H4 (cell line): ENCODE data around the gene FHL1. TPM values are rescaled to one million over a fixed set of nuclear protein-coding genes. Genes with fewer than 3 reads are reported as not detected.
"Not testable (repeated sequence)": the region's sequence is repeated elsewhere in the genome, so short reads cannot be mapped to it uniquely, and the experiment has no call there.

Experiments
- DNase-seq: peaks from one replicate; pipeline ENCODE4 v3.0.0-alpha.2; 2015; ENCODE audit warnings: low spot score
- total RNA-seq: library from RNA; depleted of rRNA; stranded (reverse); fragments of >200 nt; shearing (Covaris generic); gene quantifications from 2 replicates; pipeline ENCODE4 v1.2.3, GENCODE V29; 2014

The FHL1 gene
- total RNA-seq, 1 experiment from 2014 or later: 149 TPM

- DNase-seq: no peak
Measured at GRCh38 chrX:136146614-136147314, 569 bp upstream of the FHL1 start.

DNA sequence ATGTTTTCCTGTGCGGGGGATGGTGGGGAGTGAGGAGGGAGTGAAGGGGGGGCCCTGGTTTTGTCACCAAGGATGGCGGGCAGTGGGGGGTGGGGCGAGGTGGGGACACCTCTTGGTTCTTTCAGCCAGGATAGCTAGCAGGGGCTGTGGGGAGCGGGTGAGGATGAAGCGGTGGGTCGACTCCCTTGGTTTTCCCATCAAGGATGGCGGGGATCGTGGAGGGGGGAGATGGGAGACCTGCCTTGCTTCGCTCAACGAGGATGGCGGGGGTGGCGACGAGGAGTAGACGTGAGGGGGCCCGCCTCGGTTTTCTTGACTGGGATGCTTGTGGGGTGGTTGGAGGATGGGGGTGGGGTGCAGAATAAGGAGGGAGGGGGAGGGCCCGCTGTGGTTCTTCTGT is 643 bp downstream of the FHL1 start:
- DNase-seq: no peak

DNA sequence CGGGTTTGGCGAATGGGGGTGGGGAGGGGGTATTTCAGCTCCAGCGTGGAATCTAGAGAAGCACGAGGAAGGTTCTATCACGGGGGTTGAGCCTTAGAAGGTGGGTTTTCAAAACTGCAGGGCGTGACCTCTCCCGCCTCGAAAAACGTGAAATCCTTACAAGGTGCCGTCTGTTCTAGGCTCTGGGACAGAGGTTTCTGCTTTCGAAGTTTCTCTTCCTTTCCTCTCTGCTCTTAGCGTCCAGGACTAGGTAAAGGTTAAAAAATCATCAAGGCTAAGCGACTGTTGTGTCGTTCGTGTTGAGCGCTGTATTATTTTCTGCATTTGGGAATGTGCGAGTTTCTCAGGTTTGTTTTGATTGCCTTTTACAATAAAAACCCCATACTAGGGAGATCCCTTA is 1.1 kb downstream of the FHL1 start:
- DNase-seq: no peak

- no peak for DNase-seq
Measured at GRCh38 chrX:136154998-136155397, 7.7 kb downstream of the FHL1 start.

GRCh38 chrX:136156560-136157117 is 9.3 kb downstream of the FHL1 start:
- DNase-seq: no peak

DNA sequence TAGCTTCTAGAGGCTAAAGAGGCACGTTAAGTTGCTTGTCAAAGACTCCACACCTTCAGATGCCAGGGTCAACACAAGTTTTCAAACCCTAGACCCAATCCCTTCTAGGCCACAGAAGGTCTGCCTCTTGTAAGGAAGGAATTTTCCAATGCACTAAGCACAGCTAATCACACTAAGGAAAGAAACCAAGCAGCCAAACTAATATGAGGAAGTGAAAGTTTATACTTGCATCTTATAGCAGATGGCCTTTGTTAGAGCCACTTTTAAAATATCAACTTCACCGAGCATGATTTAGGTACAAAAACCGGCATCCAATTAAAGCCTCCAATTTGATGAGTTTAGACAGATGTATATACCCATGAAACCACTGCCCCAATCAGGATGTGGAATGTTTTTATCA is 9.9 kb downstream of the FHL1 start:
- no peak for DNase-seq

GRCh38 chrX:136158685-136159084 is 11.4 kb downstream of the FHL1 start:
- no peak for DNase-seq

- DNase-seq: peak; percentile 17
Measured at GRCh38 chrX:136159611-136160025, 12.3 kb downstream of the FHL1 start.

DNA sequence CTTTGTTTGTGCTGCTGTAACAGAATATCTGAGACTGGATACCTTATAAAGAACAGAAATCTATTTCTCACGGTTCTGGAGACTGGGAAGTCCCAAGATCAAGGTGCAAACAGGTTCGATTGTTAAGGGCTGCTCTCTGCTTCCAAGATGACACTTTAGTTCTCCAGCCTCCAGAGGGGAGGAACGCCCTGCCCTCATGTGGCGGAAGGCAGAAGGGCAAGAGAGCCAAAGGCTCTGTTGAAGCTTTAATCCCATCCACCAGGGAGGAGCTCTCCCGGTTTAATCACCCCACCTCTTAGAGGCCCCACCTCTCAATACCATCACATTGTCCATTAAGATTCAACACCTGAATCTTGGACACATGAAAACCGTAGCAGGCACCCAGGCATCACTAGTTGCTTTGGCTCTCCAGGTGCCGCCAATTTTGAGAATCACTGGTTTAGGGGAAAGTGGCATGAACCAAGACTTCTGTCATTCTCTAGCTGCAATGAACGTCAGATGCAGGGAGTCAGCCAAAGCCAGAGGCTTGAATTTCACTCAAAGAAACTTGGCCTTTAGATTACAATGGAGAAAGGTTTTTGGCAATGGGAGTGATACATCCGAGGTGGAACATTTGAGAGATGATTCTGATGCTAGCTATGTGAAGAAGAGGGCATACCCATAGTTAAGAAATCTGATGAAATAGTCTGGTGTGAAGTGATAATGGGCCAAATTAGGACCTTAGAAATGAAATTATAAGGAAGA is 15.7 kb downstream of the FHL1 start:
- peak; percentile 60 for DNase-seq

DNA sequence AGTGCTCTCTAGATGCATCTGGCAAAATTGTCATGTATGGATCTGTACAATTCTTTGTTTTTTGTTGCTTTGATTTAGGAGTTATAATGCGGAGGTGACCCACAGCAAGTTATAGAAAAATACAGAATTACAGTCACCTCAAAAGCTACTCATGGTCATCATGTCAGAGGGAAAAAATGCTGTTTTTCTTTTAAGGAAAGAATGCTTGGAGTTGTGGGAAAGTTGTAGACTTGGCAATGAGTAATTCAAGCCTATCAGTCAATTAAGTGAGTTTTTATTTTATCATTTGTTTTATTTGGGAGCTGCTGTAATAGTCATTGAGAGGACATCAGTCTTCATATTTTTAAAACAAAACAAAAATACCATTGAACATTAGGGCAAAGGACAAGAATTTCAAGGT is 16.4 kb downstream of the FHL1 start:
- DNase-seq: no peak

GRCh38 chrX:136165406-136165805 is 18.1 kb downstream of the FHL1 start:
- no peak for DNase-seq

DNA sequence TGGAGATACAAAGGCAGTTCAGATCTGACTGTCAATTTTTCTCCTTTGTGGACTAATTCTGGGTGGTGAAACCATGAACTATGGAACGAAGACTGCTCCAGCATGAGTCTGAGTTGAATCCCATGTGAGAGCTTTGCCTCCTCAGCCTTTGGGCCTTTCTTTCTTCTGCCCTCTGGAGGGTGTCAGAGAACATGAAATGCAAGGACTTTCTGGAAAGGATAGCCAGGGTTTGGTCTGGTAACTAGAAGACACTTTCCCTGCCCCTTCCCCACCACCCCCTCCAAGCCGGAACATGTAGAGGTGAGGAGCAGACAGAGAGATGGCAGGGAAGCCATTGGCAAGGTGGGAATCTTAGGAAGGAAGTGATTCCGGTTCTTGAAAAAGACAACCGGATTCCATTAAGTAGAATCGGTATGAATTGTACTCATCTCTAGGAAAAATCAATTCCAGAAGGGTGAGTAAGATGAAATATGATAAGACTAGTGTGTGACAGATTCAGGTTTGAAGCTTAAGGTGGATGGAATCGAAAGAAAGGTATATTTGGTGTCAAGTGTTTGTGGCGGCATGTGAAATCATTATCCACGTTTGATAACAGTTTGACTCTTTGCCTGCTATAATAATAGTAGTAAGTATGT is 19.0 kb downstream of the FHL1 start:
- DNase-seq: peak; percentile 14

- DNase-seq: not testable (repeated sequence)
Measured at GRCh38 chrX:136167989-136168388, 20.7 kb downstream of the FHL1 start.

- peak; percentile 89 for DNase-seq
Measured at GRCh38 chrX:136168929-136169735, 21.8 kb downstream of the FHL1 start.

GRCh38 chrX:136170139-136170800 is 22.9 kb downstream of the FHL1 start:
- peak; percentile 23 for DNase-seq

DNA sequence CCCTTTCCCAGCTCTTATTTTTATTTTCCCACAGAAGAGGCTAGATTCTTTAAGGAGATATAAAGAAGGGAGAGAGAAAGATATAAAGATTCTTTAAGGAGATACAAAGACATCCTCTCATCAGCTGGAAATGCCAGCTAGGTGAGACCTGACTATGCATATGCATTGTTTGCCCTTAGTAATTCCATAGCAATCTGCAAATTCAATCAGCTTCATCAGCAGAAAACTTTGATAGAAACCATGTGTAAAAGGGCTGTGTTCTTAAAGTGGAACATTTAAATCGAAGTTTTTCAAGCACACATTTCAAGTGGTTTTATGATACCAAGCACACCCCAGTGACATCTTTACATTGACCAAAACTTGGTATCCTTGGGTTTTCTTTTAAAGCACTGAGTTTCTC is 24.1 kb downstream of the FHL1 start:
- DNase-seq: no peak

GRCh38 chrX:136176399-136176825 is 29.1 kb downstream of the FHL1 start:
- DNase-seq: peak; percentile 78

- no peak for DNase-seq
Measured at GRCh38 chrX:136179133-136179532, 31.8 kb downstream of the FHL1 start.

GRCh38 chrX:136182414-136182813 is 35.1 kb downstream of the FHL1 start:
- no peak for DNase-seq

DNA sequence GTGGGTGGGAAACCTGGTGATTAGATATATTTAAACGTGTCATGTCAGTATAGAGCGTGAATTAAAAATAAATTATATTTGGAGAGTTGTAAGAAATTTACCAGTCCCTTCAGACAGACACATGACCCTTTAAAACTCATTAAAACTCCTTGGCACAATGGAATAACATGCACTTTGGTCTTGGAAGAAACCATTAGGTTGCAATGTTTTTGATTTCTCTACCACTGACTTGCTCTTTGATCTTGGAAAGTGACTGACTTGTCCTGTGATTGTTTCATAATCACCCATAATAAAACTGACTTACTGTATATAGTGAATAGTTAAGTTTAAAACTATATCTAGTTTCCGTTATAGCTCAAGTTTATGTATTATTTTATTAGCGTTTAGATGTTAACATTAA is 35.8 kb downstream of the FHL1 start:
- DNase-seq: no peak

DNA sequence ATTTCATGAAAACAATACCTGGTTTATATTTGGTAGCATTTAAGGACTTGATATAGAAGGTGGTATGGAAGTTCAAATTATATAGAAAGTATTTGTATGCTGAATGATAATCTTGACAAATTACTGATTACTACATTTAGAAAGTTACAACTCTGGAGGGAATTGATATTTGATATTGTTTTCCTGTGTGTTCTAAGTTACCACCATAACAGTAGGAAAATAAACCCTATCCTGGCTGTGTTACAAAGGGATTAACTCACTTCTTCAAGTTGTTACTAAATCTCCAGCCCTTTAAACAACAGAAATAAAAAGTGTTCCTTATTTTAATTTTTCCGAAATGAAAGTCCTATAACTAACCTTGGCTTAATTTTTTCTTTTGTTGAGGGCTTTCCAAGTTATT is 36.6 kb downstream of the FHL1 start:
- no peak for DNase-seq
